EH (cell line): ENCODE measurements around the gene SEMA3F.

Experiments used
- DNase-seq: peaks from one replicate; pipeline ENCODE4 v3.0.0-alpha.2; 2015; ENCODE audit warnings: low read depth

Gene SEMA3F

DNA sequence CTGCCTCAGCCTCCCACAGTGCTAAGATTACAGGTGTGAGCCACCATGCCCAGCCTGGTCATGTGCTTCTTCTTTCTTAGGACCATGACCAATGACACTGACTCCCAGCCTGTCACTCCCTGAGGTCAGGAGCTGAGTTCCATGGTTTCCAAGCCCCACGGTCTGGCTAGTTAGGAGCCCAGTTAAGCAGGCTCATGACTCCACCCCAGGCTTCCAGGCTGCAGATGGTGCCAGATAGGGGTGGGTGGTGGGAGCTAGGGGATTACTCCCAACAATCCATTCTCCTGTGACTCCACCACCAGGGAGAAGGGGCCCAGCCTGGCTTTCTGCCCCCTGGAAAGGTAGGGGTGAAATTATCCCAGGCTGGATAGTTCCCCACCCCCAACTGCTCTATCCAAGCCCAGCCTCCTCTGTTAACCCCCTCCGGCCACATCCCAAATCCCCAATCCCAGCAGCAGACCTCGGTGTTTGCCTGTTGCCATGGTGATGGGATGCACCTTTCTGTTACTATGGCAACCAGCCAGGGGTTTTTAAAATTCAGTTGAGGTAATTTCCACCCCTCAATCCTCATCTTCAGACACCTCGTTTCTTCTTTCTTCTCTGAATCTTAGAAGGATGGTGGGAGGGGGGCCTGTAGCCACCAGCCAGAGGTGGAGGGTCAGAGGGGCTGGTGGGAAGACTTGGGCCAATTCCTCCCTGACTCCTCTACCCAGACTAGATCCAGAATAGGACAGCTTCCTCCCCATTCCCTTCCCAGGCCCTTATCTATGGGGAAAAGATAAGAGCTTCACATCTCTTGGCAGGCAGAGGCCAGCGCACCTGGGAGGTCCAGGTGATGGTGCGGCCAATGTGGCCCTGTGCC is 22.5 kb upstream of the SEMA3F start:
- DNase-seq, result no peak

DNA sequence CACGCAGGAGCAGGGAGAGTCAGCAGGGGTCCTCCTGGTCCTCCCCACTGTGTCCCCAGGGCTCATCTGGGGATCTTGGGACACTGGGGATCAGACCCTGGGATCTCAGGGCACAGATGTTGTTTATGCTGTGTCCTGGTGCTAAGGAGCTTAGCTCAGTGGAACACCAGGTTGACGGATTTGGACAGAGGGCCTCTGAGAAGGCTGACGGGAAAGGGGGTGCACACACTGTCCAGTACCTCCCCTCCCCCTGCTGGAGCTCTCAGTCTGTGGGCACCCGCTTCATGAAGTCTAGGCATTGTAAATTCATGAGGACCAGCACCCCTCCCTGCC is 21.9 kb upstream of the SEMA3F start:
- no peak for DNase-seq

DNA sequence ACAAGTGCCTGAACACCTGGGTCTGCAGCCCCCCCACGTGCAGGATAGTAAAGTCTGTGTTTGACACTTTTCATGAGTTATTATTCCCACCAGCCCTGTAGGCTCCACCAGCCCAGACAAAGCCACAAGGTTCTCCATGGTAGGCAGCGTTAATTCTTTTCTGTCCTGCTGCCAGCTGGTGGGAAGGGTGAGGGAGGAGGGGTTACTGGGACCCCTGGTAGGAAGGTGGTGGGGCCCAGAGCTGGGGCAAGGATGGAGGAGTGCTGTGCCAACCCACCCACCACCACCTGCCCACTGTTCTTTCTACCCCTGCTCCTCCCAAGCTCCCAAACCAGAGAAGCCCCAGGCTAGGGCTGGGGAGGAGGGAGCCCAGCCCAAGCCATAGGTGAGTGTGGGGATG is 20.8 kb upstream of the SEMA3F start:
- DNase-seq, result no peak

DNA sequence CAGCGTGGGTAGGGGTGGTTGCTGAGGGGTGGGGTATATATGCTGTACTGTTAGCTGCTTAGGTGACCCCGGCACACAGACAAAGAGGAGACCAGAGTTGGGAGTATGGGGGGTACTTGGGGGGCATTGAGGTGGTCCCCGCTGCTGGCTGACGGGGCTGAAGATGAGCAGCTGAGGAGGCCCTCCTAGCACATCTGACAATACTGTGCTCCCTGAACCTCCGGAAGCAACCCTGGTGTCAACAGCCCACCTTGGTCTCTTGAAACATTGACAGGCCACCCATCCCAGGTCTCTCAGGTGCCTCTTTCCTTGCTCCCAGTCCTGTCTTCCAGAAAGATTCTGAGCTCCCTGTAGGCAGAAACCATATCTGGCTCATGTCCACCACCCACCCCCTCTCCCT is 19.2 kb upstream of the SEMA3F start:
- no peak for DNase-seq

DNA sequence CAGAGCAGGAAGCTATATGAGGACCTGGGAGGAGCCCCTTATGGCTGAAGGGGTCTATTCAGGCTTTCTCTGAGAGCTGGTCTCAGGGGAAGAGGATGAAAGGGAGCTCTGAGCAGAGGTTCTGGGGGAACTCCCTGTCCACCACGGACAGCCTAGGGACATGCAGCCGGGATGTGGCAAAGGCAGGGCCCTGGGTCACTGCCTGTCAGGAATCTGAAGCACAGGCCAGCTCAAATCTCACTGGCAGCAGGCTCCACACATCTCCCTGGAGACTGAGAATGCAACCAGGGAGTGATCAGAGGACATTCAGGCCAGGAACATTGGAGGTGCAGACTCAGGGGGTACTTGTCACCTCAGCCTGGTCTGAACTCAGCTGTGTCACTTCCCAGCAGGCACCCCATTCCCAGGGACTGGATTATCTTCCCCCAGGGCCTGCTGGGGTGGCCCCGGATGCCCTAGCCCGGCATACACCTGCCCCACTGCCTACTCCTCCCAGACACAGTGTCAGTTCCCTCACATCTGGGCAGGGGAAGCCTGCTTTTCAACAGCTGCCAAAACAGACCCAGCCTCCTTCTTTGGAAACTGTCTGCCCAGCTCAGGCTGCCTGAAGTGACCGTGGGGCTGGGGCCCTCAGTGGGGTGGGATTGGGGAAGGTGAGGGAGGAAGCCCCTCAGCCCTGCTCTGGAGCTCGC is 18.3 kb upstream of the SEMA3F start:
- DNase-seq, result no peak

DNA sequence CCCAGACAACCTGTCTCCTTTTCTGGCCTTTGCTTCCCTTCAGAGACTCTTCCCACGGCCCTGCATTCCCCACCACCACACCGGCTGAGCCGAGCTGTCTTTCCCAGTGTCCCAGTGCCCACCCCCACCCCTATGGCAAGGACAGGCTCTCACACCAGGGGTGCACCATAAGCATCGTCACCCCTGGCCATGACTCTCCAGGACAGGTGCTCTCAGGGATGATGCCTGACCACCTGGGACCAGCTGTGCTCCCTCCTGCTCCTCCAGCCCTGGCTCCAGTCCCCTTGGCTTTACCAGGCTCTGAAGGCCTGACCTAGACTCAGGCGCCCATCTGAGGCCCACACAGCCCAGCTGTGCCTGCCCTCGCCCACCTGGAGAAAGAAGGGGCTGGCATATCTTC is 17.6 kb upstream of the SEMA3F start:
- DNase-seq, result no peak

DNA sequence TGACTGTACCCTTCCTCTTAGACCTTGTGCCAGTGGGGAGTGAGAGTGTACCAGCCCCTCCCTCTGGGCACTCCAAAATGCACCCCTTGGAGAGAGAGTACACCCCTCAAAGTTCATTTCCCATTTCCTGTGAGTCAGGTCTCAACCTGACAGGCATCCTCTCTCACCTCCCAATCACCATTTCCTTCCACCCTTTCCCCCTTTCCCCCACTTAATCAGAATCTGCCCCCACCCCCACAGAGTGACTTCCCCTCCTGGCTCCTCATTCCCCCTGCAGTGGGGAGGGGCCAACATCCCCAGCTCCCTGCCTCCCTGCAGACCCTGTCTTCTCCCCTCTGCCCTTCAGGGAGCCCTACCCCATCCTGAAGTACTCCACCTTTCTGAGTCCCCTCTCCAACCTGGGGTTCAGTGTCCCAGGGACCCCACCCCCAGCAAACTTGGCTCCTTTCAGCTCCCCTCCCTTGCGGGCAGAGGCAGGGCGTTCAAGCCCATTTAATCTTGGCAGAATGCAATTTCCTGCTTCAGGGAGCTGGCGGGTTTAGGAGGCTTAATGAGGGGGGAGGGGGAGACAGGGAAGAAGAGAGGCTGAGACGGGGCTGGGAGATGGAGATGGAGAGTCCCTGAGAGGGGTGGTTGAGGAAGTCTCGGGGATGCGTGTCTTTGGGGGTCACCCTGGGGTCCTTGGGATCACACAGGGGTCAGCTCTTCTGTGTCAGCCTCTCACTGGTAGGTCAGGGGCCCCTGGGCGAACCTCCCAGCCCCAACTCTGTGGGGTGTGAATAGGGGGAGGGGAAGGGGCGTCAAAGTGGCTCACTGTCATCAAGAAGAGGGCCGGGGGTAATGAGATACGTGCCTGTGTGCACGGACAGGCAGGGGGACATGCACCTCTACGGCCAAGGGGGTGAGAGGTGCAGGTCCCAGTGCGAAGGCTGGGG is 16.6 kb upstream of the SEMA3F start:
- DNase-seq, result peak; percentile 64

DNA sequence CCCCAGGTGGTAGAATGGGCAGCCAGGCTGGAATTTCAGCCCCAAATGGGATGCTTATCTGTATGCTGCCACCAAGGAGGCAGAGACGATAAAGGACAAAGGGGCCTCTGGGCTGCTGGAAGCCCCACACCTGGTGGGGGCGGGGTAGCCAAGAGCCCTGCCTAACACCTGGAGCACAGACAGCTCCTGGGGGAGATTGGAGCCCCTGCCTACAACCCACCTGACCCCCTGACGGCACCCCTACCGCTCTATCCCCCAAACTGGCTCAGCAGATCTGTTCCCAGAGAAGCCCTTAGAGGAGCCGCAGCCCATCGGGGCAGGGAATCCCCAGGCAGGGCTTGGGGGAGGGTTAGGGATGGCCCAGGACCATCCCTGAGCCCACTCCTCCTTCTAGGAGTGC is 15.8 kb upstream of the SEMA3F start:
- DNase-seq, result no peak

DNA sequence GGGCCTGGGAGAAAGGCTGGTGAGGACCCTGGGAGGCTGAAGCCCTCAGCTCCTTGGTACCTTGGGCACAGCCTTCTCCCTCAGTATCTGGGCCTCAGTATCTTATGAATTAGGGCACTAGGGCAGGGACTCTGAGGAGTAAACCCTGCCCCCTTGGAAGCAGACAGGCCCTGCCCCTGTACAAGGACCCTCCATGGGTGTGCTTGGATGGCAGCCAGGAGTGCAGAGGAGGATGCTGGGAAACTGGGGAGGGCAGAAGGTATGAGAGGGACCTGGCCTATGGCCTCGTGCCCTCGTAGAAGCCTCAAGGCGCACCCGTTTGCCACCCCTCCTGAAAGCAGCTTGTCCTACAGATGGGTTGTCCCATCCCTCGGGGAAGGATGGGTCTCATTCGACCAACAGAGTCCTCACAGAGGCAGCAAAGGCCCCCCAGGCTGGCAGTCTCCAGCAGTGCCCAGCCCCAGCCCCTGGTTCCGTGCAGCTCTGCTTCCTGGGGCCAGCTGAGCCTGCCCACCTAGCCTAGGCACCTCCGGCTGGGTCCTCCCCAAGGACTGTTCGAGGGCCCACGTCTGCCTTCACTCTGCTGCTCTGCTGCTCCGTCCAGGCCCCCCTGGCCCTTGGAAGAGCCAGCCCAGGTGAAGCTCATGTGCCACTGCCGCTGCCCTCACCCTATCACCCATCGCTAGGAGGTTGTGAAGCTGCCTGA is 15.3 kb upstream of the SEMA3F start:
- no peak for DNase-seq

DNA sequence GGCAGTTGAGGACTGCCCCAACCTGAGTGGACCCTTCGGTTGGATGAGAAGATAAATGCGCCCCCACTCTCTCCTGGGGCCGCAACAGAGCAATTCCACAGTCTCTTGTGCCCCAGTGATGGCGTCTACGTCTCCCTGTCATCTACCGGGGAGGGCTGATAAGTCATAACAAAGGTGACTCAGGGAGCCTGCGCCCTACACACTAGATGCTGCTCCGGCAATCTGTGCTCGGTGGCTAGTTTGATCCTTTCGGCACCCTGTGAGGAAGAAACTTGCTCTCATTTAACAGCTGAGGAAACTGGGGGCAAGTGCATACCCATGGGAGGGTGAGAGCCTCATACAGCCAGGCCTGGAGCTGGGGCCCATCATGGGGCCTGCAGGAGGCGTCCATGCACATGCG is 14.1 kb upstream of the SEMA3F start:
- DNase-seq, result no peak

DNA sequence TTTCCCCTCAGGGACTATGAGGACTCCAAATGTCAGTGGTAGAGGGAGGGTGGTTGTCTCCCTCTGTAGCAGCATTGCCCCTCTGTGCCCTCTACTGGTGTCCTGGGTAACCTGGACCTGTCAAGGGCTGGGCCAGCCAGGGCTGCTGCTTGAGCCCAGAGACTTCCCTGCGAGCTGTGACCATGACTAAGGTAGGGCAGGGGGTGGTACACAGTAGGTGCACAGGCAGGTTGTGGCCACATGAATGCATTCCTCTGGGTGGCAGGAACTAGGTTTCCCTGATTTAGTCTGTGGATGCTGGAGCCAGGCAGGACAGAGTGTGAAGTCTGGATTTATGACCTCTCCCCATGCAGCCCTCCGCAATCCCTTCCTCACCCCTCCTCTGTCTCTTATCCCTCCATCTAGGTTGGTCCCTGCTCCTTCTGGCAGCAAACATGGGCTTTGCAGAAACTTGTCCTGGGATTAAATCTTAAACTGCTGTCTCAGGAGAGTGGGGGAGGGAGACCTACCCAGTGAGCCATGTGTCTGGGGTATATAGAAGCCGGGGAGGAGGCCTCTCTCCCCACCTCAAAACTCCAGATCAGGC is 8.7 kb upstream of the SEMA3F start:
- DNase-seq, result no peak

DNA sequence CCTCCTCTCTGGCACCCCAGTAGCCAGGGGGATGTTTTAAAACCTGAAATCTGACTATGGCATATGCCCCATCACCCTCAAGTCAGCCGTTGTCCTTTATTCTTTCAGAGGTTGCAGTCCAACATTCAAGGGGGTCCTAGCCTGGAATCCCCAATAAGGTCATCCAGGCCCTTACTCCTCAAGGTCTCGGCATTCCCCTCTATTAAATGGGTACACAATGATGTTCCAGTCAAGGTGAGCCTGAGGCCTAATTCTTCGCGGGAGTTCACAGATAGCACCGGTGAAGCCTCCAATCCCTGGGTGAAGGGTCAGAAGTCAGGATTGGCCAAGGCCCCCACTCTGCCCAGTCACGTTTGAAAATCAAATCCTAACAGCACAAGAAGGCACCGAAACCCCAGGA is 8.1 kb upstream of the SEMA3F start:
- no peak for DNase-seq

DNA sequence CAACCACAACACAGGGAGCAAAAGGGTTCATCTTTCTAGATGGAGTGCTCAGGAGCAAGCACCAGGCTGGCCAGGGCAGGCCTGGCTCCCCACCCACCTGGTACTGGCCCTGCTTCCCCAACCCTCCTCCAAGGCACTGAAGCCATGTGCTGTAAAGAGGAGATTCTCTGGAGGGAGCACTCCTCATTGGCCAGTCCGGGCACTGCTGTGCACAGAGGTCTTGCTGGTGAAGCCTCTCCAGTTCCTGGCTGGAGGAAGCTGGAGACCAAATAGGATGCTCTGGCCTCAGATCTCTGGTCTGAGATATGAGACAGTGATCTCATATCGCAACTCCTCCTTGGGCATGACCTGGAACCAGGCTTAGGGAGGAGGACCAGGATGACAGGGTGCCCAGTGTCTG is 7.7 kb upstream of the SEMA3F start:
- DNase-seq, result peak; percentile 14

DNA sequence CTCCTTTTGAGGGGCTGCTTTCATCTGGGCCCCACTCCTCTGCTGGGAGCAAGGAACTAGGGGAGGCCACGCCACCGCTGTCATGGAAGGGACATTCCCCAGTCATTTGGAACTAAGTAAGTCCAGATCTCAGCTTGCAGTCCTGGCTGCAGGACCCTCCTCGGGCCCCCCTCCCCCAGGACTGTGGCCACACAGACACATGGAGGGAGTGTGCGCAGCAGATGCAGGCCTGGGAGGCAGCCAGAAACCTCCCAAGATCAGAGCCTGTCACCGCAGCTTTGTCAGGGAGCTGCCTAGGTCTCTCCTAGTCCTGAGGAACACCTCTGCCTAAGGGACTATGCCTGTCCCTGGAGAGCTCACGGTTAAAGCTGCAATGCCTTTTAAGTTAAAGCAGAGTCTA is 7.3 kb upstream of the SEMA3F start:
- DNase-seq, result no peak

DNA sequence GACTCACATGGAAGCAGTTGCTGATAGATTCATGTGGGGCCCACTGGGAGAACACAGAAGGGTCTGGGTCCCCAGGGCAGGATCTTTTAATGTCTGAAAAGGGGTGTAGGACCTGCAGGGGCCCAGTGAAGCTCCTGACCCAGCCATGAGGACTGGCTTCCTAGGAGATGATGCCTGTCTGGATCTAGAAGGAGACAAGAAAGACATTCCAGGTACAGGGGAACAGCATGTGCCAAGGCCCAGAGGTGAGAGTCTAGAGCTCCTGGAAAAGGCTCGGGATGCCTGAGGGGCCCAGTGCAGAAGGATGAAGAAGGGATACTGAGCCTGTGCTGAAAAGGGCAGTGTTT is 4.7 kb upstream of the SEMA3F start:
- DNase-seq, result no peak

DNA sequence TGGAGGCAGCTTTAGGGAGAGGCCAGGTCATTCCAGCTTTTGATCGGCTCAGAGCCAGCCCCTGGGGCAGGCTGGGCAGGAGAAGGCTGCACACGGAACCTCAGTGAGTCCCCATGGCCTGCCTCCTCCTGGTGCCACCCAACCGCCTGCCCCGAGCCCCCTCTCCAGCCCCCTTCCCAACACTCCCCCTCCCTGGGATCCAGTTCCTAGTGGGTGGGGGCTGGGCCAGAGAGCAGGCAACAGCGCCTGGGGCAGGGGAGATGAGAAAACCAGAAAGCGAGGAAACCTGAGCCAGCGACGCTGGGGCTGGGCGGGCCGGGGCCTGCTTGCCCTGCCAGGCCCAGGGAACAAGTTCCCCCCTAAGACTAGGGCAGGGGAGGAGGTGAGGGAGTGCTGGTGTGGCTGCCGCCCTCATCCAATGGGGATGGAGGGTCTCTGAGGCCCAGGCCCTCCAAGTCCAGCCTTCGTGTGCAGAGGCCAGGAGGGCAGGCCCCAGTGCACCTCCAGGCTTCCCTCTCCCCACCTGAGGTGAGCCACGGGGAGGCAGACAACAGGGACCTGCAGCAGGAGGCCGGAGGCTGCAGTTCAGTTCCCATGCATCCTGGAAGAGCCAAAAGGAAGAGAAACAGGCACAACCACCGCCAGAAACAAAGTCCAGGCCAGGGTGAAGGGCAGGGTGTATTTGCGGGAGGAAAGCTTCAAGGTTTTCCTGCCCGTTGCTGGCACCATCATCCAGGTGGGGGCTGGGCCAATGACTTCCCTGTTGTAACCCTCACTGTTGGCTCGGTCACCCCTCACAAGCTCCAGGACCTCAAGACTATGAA is 4.0 kb upstream of the SEMA3F start:
- DNase-seq, result no peak

DNA sequence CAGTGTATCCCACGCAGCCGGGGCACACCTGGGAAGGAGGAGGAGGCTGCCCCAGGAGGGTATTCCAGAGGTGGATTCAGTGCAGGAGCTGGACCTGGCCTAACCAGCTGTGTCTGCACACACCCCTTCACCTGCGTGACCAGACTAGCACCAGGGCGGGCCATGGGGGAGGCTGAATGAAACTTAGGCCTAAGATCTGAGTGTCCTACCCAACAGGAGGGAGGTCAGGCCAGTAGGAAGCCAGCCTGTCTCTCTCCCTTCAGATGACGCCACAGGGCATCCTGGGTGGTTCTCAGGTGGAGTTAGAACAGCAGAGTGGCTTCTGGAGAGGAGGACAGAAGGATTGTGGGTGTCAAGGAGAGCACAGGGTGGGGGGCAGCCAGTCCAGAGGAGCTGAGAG is 3.4 kb upstream of the SEMA3F start:
- DNase-seq, result no peak

DNA sequence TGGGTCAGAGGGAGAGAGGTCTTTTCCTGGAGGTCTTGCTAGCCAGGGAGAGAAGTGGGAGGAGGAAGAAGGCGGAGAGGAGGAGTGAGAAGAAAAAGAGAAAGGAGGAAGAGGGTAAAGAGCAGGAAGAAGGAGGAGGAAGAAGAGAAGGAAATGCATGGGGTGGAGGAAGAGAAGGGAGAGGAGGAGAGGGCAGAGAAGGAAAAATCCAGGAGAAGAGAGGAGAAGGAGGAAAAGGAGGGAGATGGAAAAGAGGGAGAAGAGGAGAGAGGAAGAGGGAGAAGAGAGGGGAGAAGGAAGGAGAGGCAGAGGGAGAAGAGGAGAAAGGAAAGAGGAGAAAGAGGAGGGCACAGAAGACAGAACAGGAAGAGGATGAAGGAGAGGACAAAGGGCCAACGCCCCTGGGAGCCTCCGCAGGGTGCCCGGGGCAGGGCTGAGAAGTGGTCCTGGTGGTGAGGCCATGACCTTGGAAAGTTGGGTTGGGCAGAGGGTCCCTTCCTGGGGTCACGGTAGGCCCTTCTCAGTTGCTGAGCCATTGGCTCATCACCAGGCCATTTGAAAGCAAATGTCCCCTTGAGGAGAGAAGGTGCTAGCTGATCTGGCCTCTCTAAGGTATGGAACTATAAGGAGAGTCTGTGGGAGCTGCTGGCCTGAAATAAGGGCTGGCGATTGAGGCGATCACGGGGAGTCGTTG is 1.2 kb upstream of the SEMA3F start:
- DNase-seq, result no peak

DNA sequence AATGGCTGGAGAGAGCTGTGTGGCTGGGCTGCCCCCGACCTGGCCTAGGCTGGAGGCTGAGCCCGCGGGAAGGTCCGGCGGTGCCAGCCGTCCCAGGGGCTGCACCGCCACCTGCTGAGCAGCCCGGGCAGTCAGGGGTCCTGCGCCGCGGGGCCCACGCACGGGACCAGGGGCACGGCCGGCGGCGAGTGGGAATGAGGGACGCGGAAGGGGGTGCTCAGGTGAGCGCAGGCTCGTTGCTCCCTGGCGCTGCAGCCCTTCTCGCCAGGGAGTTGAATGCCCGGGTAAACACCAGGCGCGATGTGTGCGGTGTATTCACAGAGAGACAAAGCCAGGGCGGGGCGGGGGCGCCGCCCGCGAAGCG is 666 bp upstream of the SEMA3F start:
- no peak for DNase-seq

DNA sequence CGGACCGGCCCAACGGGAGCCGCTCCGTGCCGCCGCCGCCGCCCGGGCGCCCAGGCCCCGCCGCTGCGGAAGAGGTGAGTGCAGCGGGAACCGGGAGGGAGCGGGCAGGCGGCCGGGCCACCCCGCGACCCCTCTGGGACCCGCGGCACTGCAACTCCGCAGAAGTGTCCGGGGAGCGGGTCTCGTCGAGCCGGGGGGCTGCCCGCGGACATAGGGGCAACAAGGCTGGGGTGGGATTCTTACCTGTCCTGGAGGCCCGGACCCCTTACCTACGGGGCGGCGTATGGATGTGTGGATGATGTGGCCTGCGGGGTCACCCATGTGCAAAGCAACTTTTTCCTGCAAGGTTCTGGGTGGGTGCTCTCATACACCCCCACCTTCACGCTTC is 361 bp downstream of the SEMA3F start:
- no peak for DNase-seq

DNA sequence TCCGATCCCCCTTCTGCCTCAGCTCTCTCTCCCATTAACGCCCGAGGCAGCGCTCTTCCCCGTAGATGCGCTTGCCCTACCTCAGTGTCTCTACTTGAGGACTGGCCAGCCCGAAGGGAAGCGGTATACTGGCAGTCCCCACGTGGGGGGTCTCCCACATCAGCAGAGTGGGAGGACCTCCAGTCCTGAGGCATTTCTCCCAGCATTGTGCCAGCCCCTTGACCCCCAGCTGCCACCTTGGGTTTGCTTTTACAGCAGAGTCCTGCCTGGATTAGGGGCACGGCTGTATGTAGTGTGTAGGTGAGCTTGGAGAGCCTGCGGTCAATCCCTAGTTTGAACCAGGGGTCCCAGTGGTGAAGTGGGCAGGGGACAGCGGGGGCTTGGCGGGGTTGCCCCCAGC is 767 bp downstream of the SEMA3F start:
- no peak for DNase-seq
